ENCODE measurements around the gene FARP2. TPM values are rescaled to one million over a fixed set of nuclear protein-coding genes. Genes with fewer than 3 reads are reported as not detected.

The FARP2 gene
- total and polyA plus RNA-seq, 11 donors: 7.9 to 31.8 (median 20.1) TPM

GRCh38 chr2:241485172-241485911 is 129.3 kb downstream of the FARP2 start:
- no peak for DNase-seq
- H3K4me1 ChIP-seq: no peaks in the 10 kb centered on the region
- H3K27ac ChIP-seq: no peak overlapping the region
- TF ChIP-seq POLR2A (IDR thresholded peaks at IDR 0.05): no peak
- no peak for TF ChIP-seq CTCF (IDR thresholded peaks at IDR 0.05)
- peak in 1 of 4 donors; percentile 23 for ATAC-seq
- H3K27me3 ChIP-seq: no peaks in the 10 kb centered on the region
- intact Hi-C loops (cut with DNase I): no loop called here
- no peaks in the 10 kb centered on the region for H3K9me3 ChIP-seq
- H3K36me3 ChIP-seq: peaks cover 0 to 38% (median 5%) of the 10 kb centered on the region in 9 donors
- 82 to 86% (median 84%) methylated on average over 1 of the region's 1 CpG for WGBS, 4 donors
- H3K4me3 ChIP-seq: no peak overlapping the region

- no peak overlapping the region for H3K4me3 ChIP-seq
- no peaks in the 10 kb centered on the region for H3K4me1 ChIP-seq
- DNase-seq (no peak), ATAC-seq (no peak)
- WGBS, 4 donors: 80 to 87% (median 84%) methylated on average over 3 of the region's 3 CpGs
- TF ChIP-seq CTCF (IDR thresholded peaks at IDR 0.05) (no peak), POLR2A (IDR thresholded peaks at IDR 0.05) (no peak)
- H3K9me3 ChIP-seq: no peaks in the 10 kb centered on the region
- no peaks in the 10 kb centered on the region for H3K27me3 ChIP-seq
- H3K27ac ChIP-seq: no peak overlapping the region
- peaks cover 0 to 43% (median 15%) of the 10 kb centered on the region in 9 donors for H3K36me3 ChIP-seq
- intact Hi-C loops (cut with DNase I): no loop called here
Measured at GRCh38 chr2:241489088-241489487, 133.0 kb downstream of the FARP2 start.

GRCh38 chr2:241489733-241490680 is 133.9 kb downstream of the FARP2 start:
- Histone ChIP-seq H3K9me3 (no peaks in the 10 kb centered on the region), H3K4me1 (no peaks in the 10 kb centered on the region), H3K27me3 (no peaks in the 10 kb centered on the region), H3K4me3 (no peak overlapping the region), H3K27ac (no peak overlapping the region), H3K36me3 (peaks cover under 1 to 50% (median 24%) of the 10 kb centered on the region in 9 donors)
- intact Hi-C loops (cut with DNase I): no loop called here
- TF ChIP-seq CTCF (IDR thresholded peaks at IDR 0.05): no peak
- TF ChIP-seq POLR2A (IDR thresholded peaks at IDR 0.05): no peak
- no peak for DNase-seq
- peak in 1 of 4 donors; percentile 12 for ATAC-seq
- WGBS, 4 donors: 83 to 89% (median 87%) methylated on average over 8 to 15 of the region's 15 CpGs

All from heart left ventricle (tissue), 16 donors.